Stimulated activated CD4-positive, alpha-beta T cell treated with anti-CD3 and anti-CD28 coated beads, Interleukin-1b, Interleukin-23, amount 100 ng/mL, for 1 hour (primary cell): ENCODE measurements around the gene TWNK.
"Not testable (repeated sequence)": the region's sequence is repeated elsewhere in the genome, so short reads cannot be mapped to it uniquely, and the experiment has no call there.

Experiments
- DNase-seq, 2 donors: peaks; one replicate each; pipeline ENCODE4 v3.0.0-alpha.2; 2020; ENCODE audit warnings: low read depth in 2 of 2

TWNK gene

DNA sequence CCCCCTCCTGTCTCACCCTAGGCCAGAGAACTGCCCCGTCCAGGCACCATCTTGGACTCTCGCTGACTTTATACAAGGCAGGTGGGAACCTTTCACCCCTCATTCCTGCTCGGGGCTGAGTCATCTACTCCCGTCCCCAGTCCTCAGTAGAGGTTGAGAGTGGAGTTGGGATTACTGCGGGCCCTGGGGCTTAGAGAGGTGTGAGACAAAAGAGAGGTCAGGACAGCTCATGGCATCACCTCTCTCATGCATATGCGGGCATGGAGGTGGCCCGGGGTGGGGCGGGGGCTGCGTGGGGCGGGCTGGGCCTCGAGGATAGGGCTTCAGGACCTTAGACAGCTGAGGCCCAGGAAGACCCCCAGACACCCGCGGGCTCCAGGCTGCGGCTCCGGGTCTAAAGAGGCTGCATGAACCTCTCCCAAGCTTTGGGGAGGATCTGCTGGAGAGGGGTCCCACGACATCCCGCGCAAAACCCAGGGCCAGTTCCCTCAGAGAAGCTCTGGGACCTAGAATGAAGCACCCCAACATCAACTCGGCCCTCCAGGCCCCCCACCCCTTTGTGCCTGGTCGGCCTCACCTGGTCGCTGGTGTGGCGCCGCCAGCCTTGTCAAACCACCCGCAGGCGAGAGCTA lies 43.3 kb downstream of the TWNK start:
- no peak for DNase-seq

DNA sequence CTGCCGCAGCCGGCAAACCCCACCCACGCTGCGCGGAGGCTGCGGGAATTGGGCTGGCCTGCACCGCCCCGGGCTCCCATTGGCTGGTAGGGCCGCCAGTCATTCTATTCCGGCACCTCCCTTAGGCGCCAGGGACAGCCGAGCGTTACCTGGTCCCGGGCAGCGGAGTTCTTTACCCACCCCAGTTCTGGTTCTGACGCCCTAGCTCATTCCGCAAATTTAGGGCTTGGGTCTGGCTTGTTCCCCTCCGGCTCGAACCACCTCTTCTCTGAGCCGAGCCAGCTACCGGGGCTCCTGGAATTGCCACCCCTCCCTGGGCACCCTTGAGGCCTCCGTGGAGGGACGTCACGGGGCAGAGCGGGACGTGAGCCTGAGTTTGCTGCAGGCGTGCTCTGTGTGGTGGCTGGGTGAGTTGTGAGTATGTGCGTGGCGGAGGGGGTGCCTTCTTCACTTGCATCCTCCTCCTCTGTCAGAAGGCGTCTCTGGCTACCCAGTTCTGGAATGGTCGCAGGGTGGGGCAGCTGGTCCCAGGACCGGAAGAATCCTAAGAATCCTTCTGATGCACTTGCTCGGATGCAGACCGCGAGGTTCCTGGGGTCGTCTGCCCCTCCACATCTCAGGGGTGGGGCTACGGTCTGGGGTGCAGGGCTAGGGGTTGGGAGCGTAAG lies 43.9 kb downstream of the TWNK start, which contains the start of the genes PDZD7 and SFXN3:
Gene PDZD7 (minus strand): TSS at position 2 of the 668 bp plus-strand sequence. CDS start 910 bp downstream, outside the sequence.
Gene SFXN3 (plus strand): TSS at position 107 of the 668 bp plus-strand sequence. CDS start 3,461 bp downstream, outside the sequence.
- peak; percentile 94 to 96 for DNase-seq

DNA sequence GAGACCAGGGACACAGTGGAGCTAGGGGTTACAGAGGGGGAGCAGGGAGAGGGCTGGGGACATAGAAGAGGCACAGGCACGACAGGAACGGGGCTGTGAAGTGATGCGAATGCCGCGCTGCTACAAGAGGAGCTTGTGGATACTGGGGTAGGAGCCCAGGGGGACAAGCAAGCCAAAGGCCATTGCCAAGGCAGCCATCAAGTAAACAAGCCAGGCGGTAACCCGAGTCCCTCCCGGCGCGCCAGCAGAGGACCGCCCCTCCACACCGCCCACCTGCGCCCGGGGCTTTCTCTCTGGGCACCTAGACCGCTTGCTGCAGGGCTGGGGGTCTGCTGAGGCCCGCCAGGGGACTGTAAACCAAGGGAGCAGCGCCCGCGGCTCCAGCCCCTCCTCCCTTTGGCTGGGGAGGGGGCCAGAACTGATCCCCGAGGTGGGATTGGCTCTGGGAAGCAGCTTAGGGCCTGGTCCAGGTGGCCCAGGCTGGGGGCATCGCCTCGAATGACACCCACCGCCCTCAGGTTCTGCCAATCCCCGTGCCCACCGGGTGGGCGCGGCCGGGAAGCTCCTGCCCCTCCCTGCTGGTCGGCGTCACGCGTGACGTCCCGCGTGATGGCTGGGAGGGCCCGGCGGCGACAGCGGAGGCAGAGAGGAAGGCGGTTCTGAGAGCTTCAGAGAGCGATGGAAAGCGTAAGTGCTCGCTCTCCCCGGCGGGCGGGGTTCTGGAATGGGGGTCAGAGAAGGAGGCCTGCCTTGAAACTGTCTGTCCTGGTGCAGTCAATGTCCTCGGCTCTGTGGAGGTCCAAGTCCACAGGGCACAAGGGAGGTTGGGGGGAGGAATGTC lies 44.7 kb downstream of the TWNK start:
- peak; percentile 46 to 55 for DNase-seq

DNA sequence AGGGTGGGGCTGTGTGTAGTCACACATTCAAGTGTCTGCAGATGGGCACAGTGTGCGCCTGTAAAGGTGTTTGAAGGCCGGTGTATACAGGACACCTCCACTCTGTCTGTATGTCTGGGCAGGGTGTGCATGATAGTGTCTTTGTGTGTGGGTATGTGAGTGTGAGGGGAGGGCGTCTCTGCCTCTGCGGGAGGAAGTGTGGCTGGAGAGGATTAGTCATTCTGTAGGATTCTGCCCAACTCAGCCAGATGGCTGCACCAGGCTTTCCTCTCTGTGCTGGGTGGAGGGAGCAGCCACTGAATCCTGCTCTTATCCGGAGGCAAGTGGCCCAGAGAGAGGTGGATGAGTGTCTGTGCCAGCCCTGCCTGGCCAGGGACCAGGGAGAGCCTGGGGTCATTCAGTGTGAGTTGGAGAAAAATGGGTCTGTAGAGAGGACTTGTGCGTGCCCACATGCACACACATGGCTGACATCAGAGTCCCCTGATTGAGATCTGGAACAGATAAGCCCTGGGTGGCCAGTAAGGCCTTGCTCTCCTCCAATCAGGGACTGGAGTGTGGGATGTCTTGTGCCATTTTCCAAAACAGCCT lies 45.4 kb downstream of the TWNK start:
- no peak for DNase-seq

DNA sequence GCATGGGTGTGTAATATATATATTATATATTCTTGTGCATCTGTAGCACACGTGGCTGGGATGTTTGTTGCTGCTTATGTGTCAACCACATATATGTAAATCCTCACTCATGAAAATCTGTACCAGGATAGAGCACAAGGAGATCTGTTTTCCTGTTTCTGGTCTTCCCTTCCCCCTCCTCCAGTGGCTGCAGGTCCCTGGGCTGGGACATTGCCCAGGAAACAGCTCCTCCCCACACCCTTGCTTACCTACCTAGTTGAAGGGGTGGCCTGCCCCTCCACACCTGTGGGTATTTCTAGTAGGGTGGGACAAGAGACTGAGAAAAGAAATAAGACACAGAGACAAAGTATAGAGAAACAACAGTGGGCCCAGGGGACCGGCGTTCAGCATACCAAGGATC lies 45.9 kb downstream of the TWNK start:
- DNase-seq = no peak

DNA sequence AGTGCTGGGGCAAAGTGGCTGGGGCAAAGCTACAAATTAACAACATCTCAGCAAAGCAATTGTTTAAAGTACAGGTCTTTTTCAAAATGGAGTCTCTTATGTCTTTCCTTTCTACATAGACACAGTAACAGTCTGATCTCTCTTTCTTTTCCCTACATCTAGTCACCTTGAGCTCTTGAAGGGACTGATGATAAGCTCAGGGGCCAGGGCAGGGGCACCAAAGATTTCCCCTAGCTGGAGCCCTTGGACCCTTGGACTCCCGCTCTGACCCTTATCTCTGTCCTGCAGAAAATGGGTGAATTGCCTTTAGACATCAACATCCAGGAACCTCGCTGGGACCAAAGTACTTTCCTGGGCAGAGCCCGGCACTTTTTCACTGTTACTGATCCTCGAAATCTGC lies 47.1 kb downstream of the TWNK start:
- DNase-seq = not testable (repeated sequence)

DNA sequence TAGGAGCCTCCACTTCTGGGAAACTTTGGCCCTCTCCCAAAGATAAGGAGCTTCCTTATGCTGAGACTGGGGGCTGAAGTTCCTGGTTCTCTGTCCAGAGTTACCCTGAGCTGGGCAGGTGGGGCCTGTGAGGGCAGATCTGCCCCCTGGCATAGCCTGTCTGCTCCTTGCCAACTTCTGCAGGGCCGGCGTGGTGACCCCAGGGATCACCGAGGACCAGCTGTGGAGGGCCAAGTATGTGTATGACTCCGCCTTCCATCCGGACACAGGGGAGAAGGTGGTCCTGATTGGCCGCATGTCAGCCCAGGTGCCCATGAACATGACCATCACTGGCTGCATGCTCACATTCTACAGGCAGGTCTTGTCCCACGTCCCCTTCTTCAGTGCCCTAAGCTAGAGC lies 48.0 kb downstream of the TWNK start:
- DNase-seq = no peak

DNA sequence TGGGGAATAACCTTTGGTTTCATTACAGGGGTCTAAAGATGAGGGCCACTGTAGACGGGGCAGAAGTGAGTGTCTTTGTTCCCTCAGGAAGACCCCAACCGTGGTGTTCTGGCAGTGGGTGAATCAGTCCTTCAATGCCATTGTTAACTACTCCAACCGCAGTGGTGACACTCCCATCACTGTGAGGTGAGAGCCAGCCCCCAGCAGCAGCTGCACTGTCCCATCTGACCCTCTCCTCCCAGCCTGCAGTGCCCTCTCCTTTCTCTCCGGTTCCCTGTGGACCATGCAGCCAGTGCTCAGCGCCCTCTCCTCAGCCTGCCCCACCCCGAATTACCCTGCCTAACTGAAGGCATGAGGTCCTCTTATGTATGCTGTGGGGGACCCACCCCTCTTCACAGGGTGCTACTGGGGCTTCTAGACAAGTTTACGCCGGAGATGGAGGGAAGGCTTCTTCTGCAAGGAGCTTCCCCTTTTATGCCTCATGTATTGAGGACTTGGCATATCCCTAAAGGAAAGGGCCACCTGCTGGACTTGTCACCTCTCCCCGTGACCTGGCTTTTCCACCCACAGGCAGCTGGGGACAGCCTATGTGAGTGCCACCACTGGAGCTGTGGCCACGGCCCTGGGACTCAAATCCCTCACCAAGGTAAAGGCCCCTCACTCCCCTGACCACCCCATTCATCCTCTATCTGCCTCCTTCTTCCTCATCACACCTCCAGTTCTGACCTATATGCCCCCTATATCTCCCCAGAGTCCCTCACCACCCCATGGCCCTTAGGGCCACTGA lies 48.8 kb downstream of the TWNK start:
- no peak for DNase-seq

DNA sequence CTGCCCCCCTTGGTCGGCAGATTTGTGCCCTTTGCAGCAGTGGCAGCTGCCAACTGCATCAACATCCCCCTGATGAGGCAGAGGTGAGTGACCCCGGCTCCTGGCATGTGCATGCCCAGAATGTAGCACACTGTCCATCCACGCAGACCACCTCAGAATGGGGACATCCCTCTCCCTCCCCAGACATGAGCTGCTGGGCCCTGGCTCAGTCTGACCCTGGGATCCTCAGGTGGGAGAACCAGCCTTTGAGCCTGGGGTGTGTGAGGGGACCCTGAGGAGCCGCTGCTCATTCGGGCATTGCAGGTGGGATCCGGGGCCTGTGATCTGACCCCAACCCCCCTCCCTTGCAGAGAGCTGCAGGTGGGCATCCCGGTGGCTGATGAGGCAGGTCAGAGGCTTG lies 49.4 kb downstream of the TWNK start:
- no peak for DNase-seq

DNA sequence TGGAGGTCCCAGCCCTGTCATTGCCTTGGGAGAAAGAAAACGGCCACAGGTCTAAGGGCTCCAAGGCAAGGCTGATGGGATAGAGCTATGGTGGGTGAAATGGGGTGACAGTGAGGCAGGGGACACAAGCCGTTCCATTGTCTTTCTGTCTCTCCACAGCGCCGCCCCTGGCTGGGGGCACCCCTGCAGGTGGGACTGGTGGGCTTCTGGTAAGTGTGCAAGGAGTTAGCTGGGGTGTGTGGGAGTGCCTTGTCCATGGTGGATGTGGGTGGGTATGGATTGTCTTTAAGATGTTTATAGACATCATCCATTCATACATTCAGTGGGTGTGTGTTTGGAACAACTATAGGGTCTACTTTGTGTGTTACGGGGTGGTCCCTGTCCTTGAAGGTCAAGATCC lies 51.1 kb downstream of the TWNK start:
- no peak for DNase-seq

DNA sequence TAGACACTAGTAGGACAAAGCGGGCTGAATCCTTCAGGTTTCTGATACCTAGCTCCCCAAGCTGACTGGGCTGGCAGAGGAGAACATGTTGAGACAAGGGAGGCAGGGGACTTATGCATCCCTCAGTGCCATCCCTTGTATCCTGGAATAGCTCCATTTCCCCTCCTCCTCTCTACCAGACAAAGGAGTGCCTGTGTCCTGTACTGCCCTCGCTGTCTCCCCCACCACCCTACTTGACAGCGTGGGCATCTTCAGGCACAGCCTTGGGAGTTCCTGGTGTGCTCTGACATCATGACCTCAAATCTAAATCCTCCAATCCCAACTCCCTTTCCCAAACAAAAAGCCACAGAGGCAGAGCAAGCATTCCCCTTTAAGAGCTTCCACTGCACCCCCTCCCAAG lies 52.7 kb downstream of the TWNK start:
- no peak for DNase-seq

DNA sequence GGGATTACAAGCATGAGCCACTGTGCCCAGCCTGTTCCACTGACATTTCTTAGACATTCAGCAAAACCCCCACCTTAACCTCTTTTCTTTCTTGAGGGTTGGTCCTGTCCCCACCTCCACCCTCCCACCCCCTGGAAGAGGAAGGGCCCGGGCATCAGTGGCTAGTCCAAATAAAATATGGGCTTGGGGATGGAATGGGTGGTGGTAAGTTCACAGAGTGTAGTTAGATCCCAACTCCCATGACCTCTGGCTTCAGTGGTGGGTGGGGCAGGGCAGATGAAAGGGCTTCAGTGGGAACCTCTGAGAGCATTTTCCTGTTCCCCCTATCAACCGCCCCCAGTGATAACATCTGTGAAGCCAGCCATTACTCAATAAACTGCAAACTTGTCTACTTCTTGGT lies 53.5 kb downstream of the TWNK start:
- no peak for DNase-seq

DNA sequence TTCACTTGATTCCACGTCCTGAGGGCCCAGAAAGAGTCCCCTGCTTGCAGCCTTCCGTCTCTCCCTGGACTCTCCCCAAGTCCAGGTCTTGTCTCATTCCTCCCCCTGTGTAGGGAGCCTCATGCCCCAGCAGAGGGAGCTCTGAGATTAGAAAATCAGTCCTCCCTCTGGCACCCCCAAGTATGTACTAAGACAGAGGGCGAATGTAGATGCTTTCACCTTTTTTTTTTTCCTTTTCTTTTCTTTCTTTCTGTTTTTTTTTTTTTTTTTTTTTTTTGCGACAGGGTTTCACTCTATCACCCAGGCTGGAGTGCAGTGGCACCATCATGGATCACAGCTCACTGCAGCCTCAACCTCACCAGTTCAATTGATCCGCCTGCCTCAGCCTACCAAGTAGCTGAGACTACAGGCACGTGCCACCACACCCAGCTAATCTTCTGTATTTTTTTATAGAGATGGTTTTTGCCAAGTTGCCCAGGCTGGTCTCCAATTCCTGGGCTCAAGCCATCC lies 54.0 kb downstream of the TWNK start:
- peak in 1 of 2 donors; percentile 35 for DNase-seq

DNA sequence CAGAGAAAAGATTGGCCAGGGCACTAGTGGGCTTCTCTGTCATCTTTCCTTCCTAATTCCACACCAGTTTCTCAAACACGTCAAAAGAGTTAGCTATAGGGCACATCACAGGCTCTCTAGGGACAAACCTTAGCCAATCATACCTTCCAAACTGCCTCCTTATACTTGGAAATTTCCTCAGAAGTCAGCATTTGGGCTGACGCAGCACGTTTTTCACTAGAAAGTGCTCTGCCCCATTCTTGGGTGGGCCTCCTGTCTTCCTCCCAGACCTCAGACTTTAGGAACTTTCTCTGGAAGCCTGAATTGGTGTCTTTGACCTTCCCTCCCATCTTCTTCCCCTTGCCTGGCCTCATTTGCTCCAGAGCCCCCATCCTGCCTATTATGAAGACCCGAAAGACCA lies 54.8 kb downstream of the TWNK start:
- no peak for DNase-seq

DNA sequence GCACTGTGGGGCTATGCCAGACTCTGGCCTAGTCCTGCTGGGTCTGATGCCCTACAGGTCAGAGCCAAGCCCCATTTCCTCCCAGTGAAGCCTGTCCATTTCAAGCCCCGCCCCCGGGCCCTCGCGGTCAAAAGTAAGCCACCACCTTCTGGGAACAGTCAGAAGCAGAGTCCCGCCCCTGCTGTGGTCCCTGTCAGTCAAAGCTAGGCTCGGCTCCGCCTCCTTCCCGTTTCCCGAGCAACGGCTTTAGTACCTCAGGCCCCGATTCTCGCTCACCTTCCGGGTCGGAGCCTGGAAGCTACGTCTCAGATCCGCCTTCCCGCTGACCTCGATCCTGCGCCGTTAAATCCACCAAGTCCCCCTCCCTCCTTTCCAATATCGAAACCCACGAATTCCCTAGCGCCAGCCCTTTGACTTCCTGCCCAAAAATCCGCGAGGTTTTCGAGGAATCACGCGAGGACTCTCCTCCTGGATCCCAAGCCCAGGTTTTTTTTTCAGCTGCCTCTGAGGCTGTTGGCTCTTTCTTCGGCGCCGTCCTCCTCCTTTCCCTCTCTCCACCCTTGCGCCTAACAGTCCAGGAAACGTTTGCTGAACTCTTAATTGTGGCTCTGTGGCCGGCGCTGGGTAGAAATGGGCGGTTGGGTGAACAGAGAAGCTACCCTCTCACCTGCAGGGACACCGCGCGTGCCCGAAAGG lies 55.5 kb downstream of the TWNK start:
- DNase-seq = peak; percentile 46 to 71

DNA sequence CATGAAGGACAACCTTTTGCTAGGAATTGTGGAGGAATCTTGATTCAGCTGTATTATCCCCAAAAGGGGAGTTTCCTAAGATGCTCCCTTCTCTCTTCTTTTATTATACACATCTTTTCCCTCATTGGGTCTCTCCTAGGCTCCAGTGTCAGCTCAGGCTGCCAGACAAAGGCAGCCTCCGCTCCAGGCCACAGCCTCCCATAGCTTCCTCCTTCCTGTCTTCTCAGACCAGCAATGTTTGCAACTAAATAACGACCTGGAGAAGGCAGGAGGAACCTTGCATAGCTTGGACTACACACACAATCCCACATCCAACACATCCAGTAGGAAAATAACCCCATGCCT lies 56.0 kb downstream of the TWNK start:
- no peak for DNase-seq
